GM03348 (cell line): ENCODE data around the gene TMEM38A.
"Not testable (repeated sequence)": the region's sequence is repeated elsewhere in the genome, so short reads cannot be mapped to it uniquely, and the experiment has no call there.

Experiments used
- DNase-seq: peaks from one replicate; pipeline ENCODE4 v3.0.0; 2012; ENCODE audit warnings: low spot score

TMEM38A gene

DNA sequence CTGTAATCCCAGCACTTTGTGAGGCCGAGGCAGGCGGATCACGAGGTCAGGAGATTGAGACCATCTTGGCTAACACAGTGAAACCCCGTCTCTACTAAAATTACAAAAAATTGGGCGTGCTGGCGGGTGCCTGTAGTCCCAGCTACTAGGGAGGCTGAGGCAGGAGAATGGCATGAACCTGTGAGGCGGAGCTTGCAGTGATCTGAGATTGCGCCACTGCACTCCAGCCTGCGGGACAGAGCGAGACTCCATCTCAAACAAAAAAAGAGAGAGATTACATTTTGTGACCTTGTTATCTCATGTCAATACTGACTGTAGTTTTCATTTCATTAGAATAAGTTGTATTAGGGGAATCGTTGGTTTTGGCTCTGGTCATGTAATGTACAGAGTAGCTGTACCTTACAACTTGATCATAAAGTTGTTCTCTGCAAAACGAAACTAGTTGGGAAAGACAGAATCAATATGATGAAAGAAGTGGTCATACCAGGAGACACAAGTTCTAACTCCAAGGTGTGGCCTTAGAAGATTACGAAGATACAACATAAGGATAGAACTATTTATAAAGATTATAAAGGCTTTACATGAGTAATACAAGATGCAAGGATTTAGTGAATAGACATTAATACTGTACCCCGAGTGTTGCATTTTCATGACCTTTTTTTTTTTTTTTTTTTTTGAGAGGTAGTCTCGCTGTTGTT is 15.3 kb downstream of the TMEM38A start:
- DNase-seq: no peak

- DNase-seq: no peak
Measured at GRCh38 chr19:16677055-16677454, 16.1 kb downstream of the TMEM38A start.

- DNase-seq: no peak
Measured at GRCh38 chr19:16678498-16678897, 17.6 kb downstream of the TMEM38A start.

DNA sequence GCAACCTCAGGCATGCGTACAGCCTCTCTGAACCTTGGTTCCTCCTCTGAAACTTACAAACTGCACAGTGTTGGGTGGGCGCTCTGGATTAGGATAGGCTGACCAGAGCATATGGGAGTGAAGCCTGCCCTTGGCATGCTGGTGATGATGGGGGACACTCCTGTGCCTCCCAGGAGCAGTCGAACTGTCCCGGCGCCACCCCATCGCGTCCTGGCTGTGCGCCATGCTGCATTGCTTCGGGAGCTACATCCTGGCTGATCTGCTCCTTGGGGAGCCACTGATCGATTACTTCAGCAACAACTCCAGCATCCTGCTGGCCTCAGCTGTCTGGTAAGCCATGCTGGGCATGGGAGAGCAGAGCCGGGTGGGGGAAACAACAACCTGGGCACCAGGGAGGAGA is 18.9 kb downstream of the TMEM38A start:
- DNase-seq: no peak

GRCh38 chr19:16682539-16682938 is 21.6 kb downstream of the TMEM38A start:
- DNase-seq: no peak

- no peak for DNase-seq
Measured at GRCh38 chr19:16684216-16684615, 23.3 kb downstream of the TMEM38A start.

- no peak for DNase-seq
Measured at GRCh38 chr19:16688084-16688483, 27.1 kb downstream of the TMEM38A start.

GRCh38 chr19:16698914-16699313 is 38.0 kb downstream of the TMEM38A start:
- no peak for DNase-seq

- peak; percentile 51 for DNase-seq
Measured at GRCh38 chr19:16702123-16702522, 41.2 kb downstream of the TMEM38A start.

DNA sequence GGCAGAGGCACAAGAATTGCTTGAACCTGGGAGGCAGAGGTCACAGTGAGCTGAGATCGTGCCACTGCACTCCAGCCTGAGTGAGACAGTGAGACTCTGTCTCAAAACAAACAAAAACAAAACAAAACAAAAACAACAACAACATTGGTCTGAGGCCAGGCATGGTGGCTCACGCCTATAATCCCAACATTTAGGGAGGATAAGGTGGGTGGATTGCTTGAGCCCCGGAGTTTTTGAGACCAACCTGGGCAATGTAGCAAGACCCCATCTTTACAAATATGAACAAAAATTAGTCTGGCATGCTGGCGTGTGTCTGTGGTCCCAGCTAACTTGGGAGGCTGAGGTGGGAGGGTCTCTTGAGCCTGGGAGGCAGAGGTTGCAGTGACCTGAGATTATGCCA is 42.7 kb downstream of the TMEM38A start:
- DNase-seq: no peak

DNA sequence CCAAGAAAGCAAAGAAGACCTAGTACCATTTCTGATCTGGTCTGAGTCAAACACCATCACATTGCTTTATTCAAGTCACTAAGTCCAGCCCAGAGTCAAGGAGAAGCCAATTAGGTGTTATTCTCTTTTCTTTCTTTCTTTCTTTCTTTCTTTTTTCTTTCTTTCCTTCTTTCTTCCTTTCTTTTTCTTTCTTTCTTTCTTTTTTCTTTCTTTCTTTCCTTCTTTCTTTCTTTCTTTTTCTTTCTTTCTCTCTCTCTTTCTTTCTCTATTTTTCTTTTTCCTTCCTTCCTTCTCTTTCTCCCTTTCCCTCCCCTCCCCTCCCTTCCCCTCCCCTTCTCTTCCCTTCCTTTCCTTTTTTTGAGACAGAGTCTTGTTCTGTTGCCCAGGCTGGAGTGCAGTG is 49.9 kb downstream of the TMEM38A start:
- not testable (repeated sequence) for DNase-seq

- not testable (repeated sequence) for DNase-seq
Measured at GRCh38 chr19:16712295-16712694, 51.4 kb downstream of the TMEM38A start.

DNA sequence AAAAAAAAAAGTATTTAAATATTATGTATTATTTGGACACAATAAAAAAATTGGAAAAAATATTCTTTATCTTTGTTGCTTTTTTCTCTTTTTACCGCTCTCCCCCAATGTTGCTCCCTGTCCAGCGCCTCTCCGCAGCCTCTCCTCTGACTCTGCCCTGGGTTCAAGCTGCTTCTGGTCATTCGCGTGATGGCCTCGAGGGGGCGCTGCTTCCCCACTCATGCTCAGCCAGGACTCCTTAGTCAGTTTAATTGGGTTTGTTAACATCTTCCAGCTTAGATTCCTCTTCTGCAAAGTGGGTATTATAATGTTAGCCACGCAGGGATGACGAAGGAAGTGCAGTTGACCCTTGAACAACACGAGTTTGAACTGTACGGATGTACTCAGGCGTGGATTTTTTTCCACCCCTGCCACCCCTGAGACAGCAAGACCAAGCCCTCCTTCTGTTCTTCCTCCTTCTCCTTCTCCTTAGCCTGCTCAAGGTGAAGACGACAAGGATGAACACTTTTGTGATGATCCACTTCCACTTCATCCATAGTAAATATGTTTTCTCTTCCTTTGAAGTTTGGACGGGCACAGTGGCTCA is 53.9 kb downstream of the TMEM38A start:
- DNase-seq: peak; percentile 69

DNA sequence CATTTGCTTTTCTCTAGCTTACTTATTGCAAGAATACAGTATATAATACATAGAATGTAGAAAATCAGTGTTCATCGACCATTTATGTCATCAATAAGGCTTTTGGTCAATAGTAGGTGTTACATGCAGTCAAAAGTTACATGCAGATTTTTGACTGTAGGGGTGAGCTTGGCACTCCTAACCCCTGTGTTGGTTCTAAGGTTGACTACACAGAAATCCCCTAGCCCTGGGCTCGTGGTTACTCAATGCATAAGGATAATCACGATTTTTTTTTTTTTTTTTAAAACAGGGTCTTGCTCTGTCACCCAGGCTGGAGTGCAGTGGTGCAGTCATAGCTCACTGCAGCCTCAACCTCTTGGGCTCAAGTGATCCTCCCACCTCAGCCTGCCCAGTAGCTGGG is 54.7 kb downstream of the TMEM38A start:
- DNase-seq: no peak

GRCh38 chr19:16721051-16721450 is 60.1 kb downstream of the TMEM38A start:
- DNase-seq: no peak

GRCh38 chr19:16722591-16722990 is 61.7 kb downstream of the TMEM38A start:
- DNase-seq: no peak

DNA sequence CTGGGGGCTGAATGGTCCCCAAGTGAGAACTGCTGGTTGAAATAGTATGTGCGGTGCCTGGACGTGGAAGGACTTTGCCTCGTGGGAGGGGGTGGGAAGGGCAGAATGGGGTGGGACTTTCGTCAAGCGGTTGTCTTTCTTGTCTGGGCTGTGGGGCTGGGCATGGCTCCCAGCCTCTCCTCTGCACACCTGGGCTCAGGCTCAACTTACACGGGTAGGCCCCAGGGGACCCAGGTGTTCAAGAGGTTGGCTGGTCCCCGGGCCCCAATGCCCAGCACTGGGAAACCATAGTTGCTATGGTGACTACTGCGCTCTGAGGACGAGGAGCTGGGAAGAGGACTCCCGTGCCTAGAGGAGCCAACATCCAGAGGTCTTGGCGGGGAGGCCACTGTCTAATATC is 66.0 kb downstream of the TMEM38A start:
- DNase-seq: no peak

- not testable (repeated sequence) for DNase-seq
Measured at GRCh38 chr19:16735650-16736266, 74.8 kb downstream of the TMEM38A start.

- no peak for DNase-seq
Measured at GRCh38 chr19:16736709-16737108, 75.8 kb downstream of the TMEM38A start.

DNA sequence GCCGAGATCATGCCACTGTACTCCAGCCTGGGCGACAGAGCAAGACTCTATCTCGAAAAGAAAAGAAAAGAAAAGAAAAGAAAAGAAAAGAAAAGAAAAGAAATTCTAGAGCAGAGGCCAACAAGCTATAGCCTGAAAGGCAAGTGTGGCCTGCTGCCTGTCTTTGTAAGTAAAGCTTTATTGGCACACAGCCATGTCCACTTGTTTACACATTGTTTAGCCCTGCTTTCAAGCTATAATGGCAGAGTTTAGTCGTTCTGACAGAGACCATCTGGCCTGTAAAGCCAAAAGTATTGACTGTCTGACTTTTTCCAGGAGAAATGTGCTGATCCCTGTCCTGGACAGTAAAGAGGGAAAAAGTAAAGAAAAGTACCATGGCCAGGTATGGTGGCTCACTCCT is 77.0 kb downstream of the TMEM38A start:
- no peak for DNase-seq

- DNase-seq: no peak
Measured at GRCh38 chr19:16739546-16739945, 78.6 kb downstream of the TMEM38A start.
